ENCODE measurements around the gene CCDC175.
A peak's percentile ranks its signal among the peaks of the same experiment; 100 is the strongest.

CCDC175 gene

GRCh38 chr14:59576332-59577294, at the start of gene CCDC175:
Gene CCDC175 (minus strand): TSS chr14:59576812. CDS start chr14:59576775, 37 bp downstream.
- DNase-seq, result peak; percentile 12 to 74

- DNase-seq, result no peak
These were observed 46.0 kb upstream of the CCDC175 start for GRCh38 chr14:59622631-59623030.

GRCh38 chr14:59619061-59619460, 42.4 kb upstream of the CCDC175 start:
- no peak for DNase-seq

GRCh38 chr14:59601056-59601455, 24.4 kb upstream of the CCDC175 start:
- no peak for DNase-seq

GRCh38 chr14:59600211-59600945, 23.8 kb upstream of the CCDC175 start:
- DNase-seq, result no peak

- no peak for DNase-seq
These were observed 18.5 kb upstream of the CCDC175 start for GRCh38 chr14:59595071-59595470.

- no peak for DNase-seq
These were observed 15.2 kb upstream of the CCDC175 start for GRCh38 chr14:59591641-59592370.

GRCh38 chr14:59588101-59588500, 11.5 kb upstream of the CCDC175 start:
- DNase-seq, result no peak

- DNase-seq, result no peak
These were observed 9.4 kb upstream of the CCDC175 start for GRCh38 chr14:59585891-59586554.

GRCh38 chr14:59583755-59584154, 7.1 kb upstream of the CCDC175 start:
- peak in 1 of 2 experiments; percentile 12 for DNase-seq

GRCh38 chr14:59582845-59583509, 6.4 kb upstream of the CCDC175 start:
- no peak for DNase-seq

GRCh38 chr14:59582161-59582560, 5.5 kb upstream of the CCDC175 start:
- DNase-seq, result peak in 1 of 2 experiments; percentile 67

- no peak for DNase-seq
These were observed 4.3 kb upstream of the CCDC175 start for GRCh38 chr14:59580911-59581310.

- DNase-seq, result no peak
These were observed 6.5 kb downstream of the CCDC175 start for GRCh38 chr14:59570122-59570521.

GRCh38 chr14:59566725-59567124, 9.9 kb downstream of the CCDC175 start:
- no peak for DNase-seq

GRCh38 chr14:59566296-59566695, 10.3 kb downstream of the CCDC175 start:
- DNase-seq, result no peak

GRCh38 chr14:59565087-59565486, 11.5 kb downstream of the CCDC175 start:
- DNase-seq, result no peak

GRCh38 chr14:59564366-59564765, 12.2 kb downstream of the CCDC175 start:
- DNase-seq, result no peak

GRCh38 chr14:59547310-59547709, 29.3 kb downstream of the CCDC175 start:
- DNase-seq, result no peak

- no peak for DNase-seq
These were observed 32.7 kb downstream of the CCDC175 start for GRCh38 chr14:59543873-59544272.

GRCh38 chr14:59541731-59542130, 34.9 kb downstream of the CCDC175 start:
- DNase-seq, result no peak

GRCh38 chr14:59540852-59541251, 35.8 kb downstream of the CCDC175 start:
- no peak for DNase-seq
